H1 (cell line): ENCODE results near the gene KIF3B. TPM values are rescaled to one million over a fixed set of nuclear protein-coding genes. Genes with fewer than 3 reads are reported as not detected.

ENCODE experiments used
- CTCF ChIA-PET: fragments of 300-600 bp; sonication (Branson Sonifier 250); formaldehyde crosslinking; loops from one replicate; lab custom pipeline; 2021; ENCODE audit not compliant: partially characterized antibody; lab: Charles Lee
- POLR2A ChIA-PET: fragments of 300-600 bp; sonication (Branson Sonifier 250); formaldehyde crosslinking; loops from one replicate; lab custom pipeline; 2021; ENCODE audit warnings: inconsistent platforms; ENCODE audit not compliant: partially characterized antibody; lab: Charles Lee
- DNase-seq, 2 experiments: peaks; one replicate each; pipeline versions ENCODE4 v3.0.0 to v3.0.0-alpha.2; 2010 to 2022; ENCODE audit warnings: low spot score in 2 of 2, low read depth in 1 of 2, mixed read lengths in 1 of 2
- FAIRE-seq: peaks from 2 replicates; lab custom pipeline; 2011; peaks lifted over from hg19 to GRCh38; lab: Jason Lieb, UNC
- H2AFZ ChIP-seq: 2 replicates; pipeline ENCODE4 v1.8.1; 2012; ENCODE audit warnings: low read length, inconsistent platforms
- H2AK5ac ChIP-seq: 2 replicates; pipeline ENCODE4 v1.6.1; 2013; ENCODE audit warnings: low read depth, low read length
- H2BK120ac ChIP-seq: replicated peaks from 2 replicates; pipeline ENCODE3; 2013; ENCODE audit warnings: low read depth, low read length, inconsistent platforms
- H2BK12ac ChIP-seq: 2 replicates; pipeline ENCODE4 v1.6.1; 2013; ENCODE audit warnings: low read depth, low read length
- H2BK15ac ChIP-seq: 2 replicates; pipeline ENCODE4 v1.6.1; 2013; ENCODE audit warnings: low read length
- H2BK20ac ChIP-seq: 2 replicates; pipeline ENCODE4 v1.6.1; 2013; ENCODE audit warnings: low read length
- H2BK5ac ChIP-seq: 2 replicates; pipeline ENCODE4 v1.6.1; 2013; ENCODE audit warnings: low read depth, low read length
- H3K14ac ChIP-seq: 2 replicates; pipeline ENCODE4 v1.6.1; 2013; ENCODE audit warnings: inconsistent platforms; ENCODE audit not compliant: insufficient read length
- H3K18ac ChIP-seq: 2 replicates; pipeline ENCODE4 v1.6.1; 2013; ENCODE audit warnings: low read length; ENCODE audit errors: extremely low read depth
- H3K23ac ChIP-seq: 2 replicates; pipeline ENCODE4 v1.6.1; 2013; ENCODE audit warnings: inconsistent platforms; ENCODE audit not compliant: insufficient read length
- H3K23me2 ChIP-seq: 2 replicates; pipeline ENCODE4 v1.6.1; 2013; ENCODE audit warnings: low read depth, low read length
- H3K27ac ChIP-seq: 2 replicates; pipeline ENCODE4 v1.6.1; 2011; ENCODE audit warnings: low read depth, low read length, inconsistent platforms
- H3K27me3 ChIP-seq, 4 experiments: replicated peaks in 1 of 4; 1 replicate in 1 of 4; 2 replicates in 3 of 4; pipeline versions ENCODE4 v1.6.1 to v1.8.1; 2011 to 2013; ENCODE audit warnings: low read length in 3 of 4, mild to moderate bottlenecking in 3 of 4, inconsistent platforms in 2 of 4, mixed read lengths in 2 of 4, moderate library complexity in 1 of 4; ENCODE audit not compliant: control insufficient read depth in 3 of 4, insufficient read depth in 3 of 4; ENCODE audit errors: extremely low read depth in 1 of 4
- H3K36me3 ChIP-seq, 4 experiments: 2 replicates each; pipeline versions ENCODE4 v1.6.1 to v1.8.1; 2011 to 2013; ENCODE audit warnings: mild to moderate bottlenecking in 4 of 4, low read length in 3 of 4, moderate library complexity in 2 of 4, control low read depth in 1 of 4, inconsistent platforms in 1 of 4; ENCODE audit not compliant: insufficient read depth in 4 of 4, control insufficient read depth in 2 of 4
- H3K4ac ChIP-seq: replicated peaks from 2 replicates; pipeline ENCODE3; 2013; ENCODE audit warnings: low read length, low read depth, mixed read lengths, inconsistent platforms; ENCODE audit not compliant: insufficient read length
- H3K4me1 ChIP-seq, 4 experiments: replicated peaks in 1 of 4; 1 replicate in 1 of 4; 2 replicates in 3 of 4; pipeline versions ENCODE4 v1.6.1 to v1.8.1; 2011 to 2013; ENCODE audit warnings: low read length in 3 of 4, inconsistent platforms in 2 of 4, mixed read lengths in 1 of 4; ENCODE audit not compliant: insufficient read depth in 4 of 4, control insufficient read depth in 3 of 4
- H3K4me2 ChIP-seq, 2 experiments: 2 replicates each; pipeline versions ENCODE4 v1.6.1 to v1.8.1; 2011 to 2013; ENCODE audit warnings: low read depth in 2 of 2, low read length in 2 of 2, control low read depth in 1 of 2, inconsistent platforms in 1 of 2, mild to moderate bottlenecking in 1 of 2; ENCODE audit not compliant: insufficient read depth in 1 of 2
- H3K4me3 ChIP-seq, 4 experiments: fragments of 200-600, 300-600 bp in 1 of 4; sonication (generic), shearing (Covaris generic), sonication (Bioruptor Twin) in 1 of 4; 2 replicates each; pipeline versions ENCODE4 v1.5.1 to v1.8.1; 2011 to 2016; ENCODE audit warnings: low read length in 4 of 4, low read depth in 3 of 4, control low read depth in 2 of 4, inconsistent platforms in 2 of 4, mild to moderate bottlenecking in 2 of 4, mixed read lengths in 1 of 4, moderate library complexity in 1 of 4; ENCODE audit not compliant: insufficient read depth in 2 of 4; ENCODE audit errors: extremely low read depth in 1 of 4
- H3K56ac ChIP-seq: replicated peaks from 2 replicates; pipeline ENCODE3; 2013; ENCODE audit warnings: low read depth, mild to moderate bottlenecking, mixed read lengths, low read length, inconsistent platforms; ENCODE audit not compliant: insufficient read length
- H3K79me1 ChIP-seq: 2 replicates; pipeline ENCODE4 v1.6.1; 2013; ENCODE audit warnings: low read depth, low read length, control low read depth
- H3K79me2 ChIP-seq, 2 experiments: 2 replicates each; pipeline versions ENCODE4 v1.6.1 to v1.8.1; 2012 to 2013; ENCODE audit warnings: low read length in 2 of 2, mild to moderate bottlenecking in 2 of 2, inconsistent platforms in 1 of 2; ENCODE audit not compliant: insufficient read depth in 2 of 2, control insufficient read depth in 1 of 2
- H3K9ac ChIP-seq, 4 experiments: replicated peaks in 1 of 4; 1 replicate in 1 of 4; 2 replicates in 3 of 4; pipeline versions ENCODE4 v1.6.1 to v1.8.1; 2011 to 2013; ENCODE audit warnings: low read depth in 3 of 4, low read length in 3 of 4, control low read depth in 2 of 4, mild to moderate bottlenecking in 2 of 4, moderate library complexity in 2 of 4, inconsistent platforms in 1 of 4; ENCODE audit errors: extremely low read depth in 1 of 4
- H3K9me3 ChIP-seq, 2 experiments: 2 replicates each; pipeline versions ENCODE4 v1.6.1 to v1.8.1; 2012 to 2013; ENCODE audit warnings: mild to moderate bottlenecking in 2 of 2, moderate library complexity in 2 of 2, control low read depth in 1 of 2, inconsistent platforms in 1 of 2, low read depth in 1 of 2, low read length in 1 of 2, mixed read lengths in 1 of 2; ENCODE audit not compliant: insufficient read depth in 2 of 2
- H4K20me1 ChIP-seq, 2 experiments: replicated peaks in 1 of 2; 2 replicates each; pipeline versions ENCODE3 to v1.8.1; 2011 to 2013; ENCODE audit warnings: inconsistent platforms in 2 of 2, low read length in 2 of 2, mild to moderate bottlenecking in 1 of 2; ENCODE audit not compliant: insufficient read depth in 2 of 2, control insufficient read depth in 1 of 2
- H4K5ac ChIP-seq: 2 replicates; pipeline ENCODE4 v1.6.1; 2013; ENCODE audit warnings: low read length, low read depth, mixed read lengths, inconsistent platforms; ENCODE audit not compliant: insufficient read length
- H4K8ac ChIP-seq: 2 replicates; pipeline ENCODE4 v1.8.0; 2013; ENCODE audit warnings: mild to moderate bottlenecking, moderate library complexity, low read length, inconsistent platforms; ENCODE audit not compliant: insufficient read depth; ENCODE audit errors: extremely low read depth
- H4K91ac ChIP-seq: replicated peaks from 2 replicates; pipeline ENCODE3; 2013; ENCODE audit warnings: low read length, mixed read lengths, inconsistent platforms; ENCODE audit not compliant: insufficient read length
- ASH2L ChIP-seq: fragments of 200-600, 300-600 bp; sonication (generic); IDR thresholded peaks from one replicate; pipeline ENCODE4 v1.7.1; 2017; ENCODE audit warnings: low read length
- CBX5 ChIP-seq: fragments of 300-800, 300-1000 bp; sonication (generic); IDR thresholded peaks from 2 replicates; pipeline ENCODE4 v1.7.1; 2016; ENCODE audit warnings: antibody characterized with exemption, low read length, low read depth
- CBX8 ChIP-seq: fragments of 300-800, 300-1000 bp; sonication (generic); IDR thresholded peaks from 2 replicates; pipeline ENCODE4 v1.7.1; 2016; ENCODE audit warnings: low read depth, low read length, borderline replicate concordance
- CHD2 ChIP-seq: IDR thresholded peaks from 2 replicates; pipeline ENCODE4 v1.6.1; 2012; ENCODE audit warnings: low read length, improper control_type of control experiment
- JUND ChIP-seq: IDR thresholded peaks from 2 replicates; pipeline ENCODE4 v1.6.1; 2011; ENCODE audit warnings: mild to moderate bottlenecking, improper control_type of control experiment, low read length
- KDM1A ChIP-seq: fragments of 200-600, 300-600 bp; sonication (generic); IDR thresholded peaks from 2 replicates; pipeline ENCODE4 v1.7.1; 2016; ENCODE audit warnings: mild to moderate bottlenecking, low read length, borderline replicate concordance
- KDM4A ChIP-seq: IDR thresholded peaks from one replicate; pipeline ENCODE4 v1.7.1; 2012; ENCODE audit warnings: low read depth, mild to moderate bottlenecking, moderate library complexity, low read length, inconsistent platforms; ENCODE audit not compliant: severe bottlenecking
- POLR2AphosphoS5 ChIP-seq: IDR thresholded peaks from 2 replicates; pipeline ENCODE4 v1.6.1; 2011; ENCODE audit warnings: low read depth, low read length
- SRF ChIP-seq: IDR thresholded peaks from 2 replicates; pipeline ENCODE4 v1.6.1; 2011; ENCODE audit warnings: mild to moderate bottlenecking, low read depth, low read length, moderate library complexity
- WGBS, 2 experiments: shearing (Covaris generic) in 1 of 2; methylation state at CpG; one replicate each; pipeline versions ENCODE4 v1.1.6 to v1.1.7; 2013 to 2015; ENCODE audit warnings: low lambda C conversion rate in 2 of 2, mixed read lengths in 2 of 2, inconsistent platforms in 1 of 2, low coverage in 1 of 2, missing lambda C conversion rate in 1 of 2; ENCODE audit not compliant: insufficient replicate concordance in 2 of 2, insufficient coverage in 1 of 2, insufficient read length in 1 of 2; ENCODE audit errors: extremely low coverage in 1 of 2, missing lambda C conversion rate in 1 of 2; 5-methylcytosine and 5-hydroxymethylcytosine counted together
- polyA plus RNA-seq, 7 experiments: library from polyadenylated mRNA; depleted of rRNA in 3 of 7; stranded (reverse) in 5 of 7; unstranded in 2 of 7; fragments of >200 nt in 5 of 7; fragments of 200-250 nt in 2 of 7; gene quantifications; 1 replicate in 5 of 7; 2 replicates in 1 of 7; 4 replicates in 1 of 7; pipeline versions ENCODE4 v1.2.1 to v1.2.3, GENCODE V29; 2011 to 2013; ENCODE audit warnings: missing spikeins in 2 of 7, mixed read lengths in 2 of 7
- total RNA-seq: library from RNA; stranded (reverse); fragmentation: NEBNext Ultra II Directional; extraction: Animal tissue kit (Norgen Biotek cat#: 25700); gene quantifications from 2 replicates; pipeline ENCODE4 v1.2.1, GENCODE V29; 2021

The KIF3B gene
- total and polyA plus RNA-seq, 2 of the 8 experiments (the other 6 are each of a cell fraction or from before 2014, with no cell fraction given), result 10.1 to 22.4 TPM

DNA sequence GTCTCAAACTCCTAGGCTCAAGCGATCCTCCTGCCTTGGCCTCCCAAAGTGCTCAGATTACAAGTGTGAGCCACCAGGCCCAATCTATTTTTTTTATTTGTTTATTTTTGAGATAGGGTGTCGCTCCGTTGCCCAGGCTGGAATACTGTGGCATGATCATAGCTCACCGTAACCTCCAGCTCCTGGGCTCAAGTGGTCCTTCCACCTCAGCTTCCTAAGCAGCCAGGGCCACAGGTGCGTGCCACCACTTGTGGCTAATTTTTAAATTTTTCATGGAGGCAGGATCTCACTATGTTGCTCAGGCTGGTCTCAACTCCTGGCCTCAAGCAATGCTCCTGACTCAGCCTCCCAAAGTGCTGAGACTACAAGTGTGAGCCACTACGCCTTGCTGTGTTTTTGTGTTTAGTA lies 9.8 kb downstream of the KIF3B start:
- Histone ChIP-seq H3K23me2 (no peaks in the 10 kb centered on the region), H3K23ac (no peak overlapping the region), H3K36me3 (no peaks in the 10 kb centered on the region), H3K4me3 (no peak overlapping the region), H2AK5ac (no peak overlapping the region), H3K18ac (no peak overlapping the region), H2BK5ac (no peak overlapping the region), H2BK12ac (no peak overlapping the region), H4K5ac (no peak overlapping the region), H3K4me2 (no peak overlapping the region), H2BK120ac (no peak overlapping the region), H3K79me2 (no peaks in the 10 kb centered on the region), H2BK15ac (no peak overlapping the region), H2AFZ (no peak overlapping the region), H3K27ac (no peak overlapping the region), H4K91ac (no peak overlapping the region), H3K9ac (no peak overlapping the region), H2BK20ac (no peak overlapping the region), H4K8ac (peak overlapping the region; percentile 60), H3K56ac (no peak overlapping the region), H3K27me3 (no peaks in the 10 kb centered on the region), H3K4me1 (no peaks in the 10 kb centered on the region), H3K4ac (no peak overlapping the region), H3K14ac (no peak overlapping the region), H3K79me1 (no peaks in the 10 kb centered on the region; the same call in 1 of the 2 replicates), H3K9me3 (no peaks in the 10 kb centered on the region), H4K20me1 (peaks cover 0 to 5% of the 10 kb centered on the region in 2 experiments)
- WGBS, 2 experiments, result 94% methylated on average over 6 of the region's 6 CpGs; no CpG with 5 or more reads in 1 of the 2 experiments
- ChIA-PET CTCF (no interaction called here), POLR2A (no interaction called here)
- FAIRE-seq (no peak), DNase-seq (no peak)
- TF ChIP-seq KDM4A (no peak), POLR2AphosphoS5 (no peak), CBX8 (no peak), CHD2 (no peak), KDM1A (no peak), CBX5 (no peak), ASH2L (no peak), JUND (no peak), SRF (no peak)
